H1 (cell line): ENCODE measurements around the gene SLC2A8. TPM values are rescaled to one million over a fixed set of nuclear protein-coding genes. Genes with fewer than 3 reads are reported as not detected.

Experiments
- CTBP2 ChIP-seq: IDR thresholded peaks from 2 replicates; pipeline ENCODE4 v1.7.0; 2011; ENCODE audit warnings: borderline replicate concordance, mild to moderate bottlenecking, moderate library complexity, mixed read lengths, low read length; ENCODE audit not compliant: insufficient read depth, insufficient read length
- POLR2A ChIP-seq, 2 experiments: IDR thresholded peaks; 1 replicate in 1 of 2; 2 replicates in 1 of 2; pipeline ENCODE4 v1.6.1; 2011; ENCODE audit warnings: low read depth in 2 of 2, low read length in 2 of 2, mild to moderate bottlenecking in 2 of 2; ENCODE audit errors: control extremely low read depth in 1 of 2
- TAF7 ChIP-seq: optimal IDR thresholded peaks from 2 replicates; pipeline ENCODE3; 2011; ENCODE audit warnings: low read depth, mild to moderate bottlenecking, inconsistent platforms, low read length, moderate library complexity, borderline replicate concordance
- polyA plus RNA-seq, 7 experiments: library from polyadenylated mRNA; depleted of rRNA in 3 of 7; stranded (reverse) in 5 of 7; unstranded in 2 of 7; fragments of >200 nt in 5 of 7; fragments of 200-250 nt in 2 of 7; gene quantifications; 1 replicate in 5 of 7; 2 replicates in 1 of 7; 4 replicates in 1 of 7; pipeline versions ENCODE4 v1.2.1 to v1.2.3, GENCODE V29; 2011 to 2013; ENCODE audit warnings: missing spikeins in 2 of 7, mixed read lengths in 2 of 7
- total RNA-seq: library from RNA; stranded (reverse); fragmentation: NEBNext Ultra II Directional; extraction: Animal tissue kit (Norgen Biotek cat#: 25700); gene quantifications from 2 replicates; pipeline ENCODE4 v1.2.1, GENCODE V29; 2021

The SLC2A8 gene
- total and polyA plus RNA-seq, 2 of the 8 experiments (the other 6 are each of a cell fraction or from before 2014, with no cell fraction given): 24.6 to 36.4 TPM

DNA sequence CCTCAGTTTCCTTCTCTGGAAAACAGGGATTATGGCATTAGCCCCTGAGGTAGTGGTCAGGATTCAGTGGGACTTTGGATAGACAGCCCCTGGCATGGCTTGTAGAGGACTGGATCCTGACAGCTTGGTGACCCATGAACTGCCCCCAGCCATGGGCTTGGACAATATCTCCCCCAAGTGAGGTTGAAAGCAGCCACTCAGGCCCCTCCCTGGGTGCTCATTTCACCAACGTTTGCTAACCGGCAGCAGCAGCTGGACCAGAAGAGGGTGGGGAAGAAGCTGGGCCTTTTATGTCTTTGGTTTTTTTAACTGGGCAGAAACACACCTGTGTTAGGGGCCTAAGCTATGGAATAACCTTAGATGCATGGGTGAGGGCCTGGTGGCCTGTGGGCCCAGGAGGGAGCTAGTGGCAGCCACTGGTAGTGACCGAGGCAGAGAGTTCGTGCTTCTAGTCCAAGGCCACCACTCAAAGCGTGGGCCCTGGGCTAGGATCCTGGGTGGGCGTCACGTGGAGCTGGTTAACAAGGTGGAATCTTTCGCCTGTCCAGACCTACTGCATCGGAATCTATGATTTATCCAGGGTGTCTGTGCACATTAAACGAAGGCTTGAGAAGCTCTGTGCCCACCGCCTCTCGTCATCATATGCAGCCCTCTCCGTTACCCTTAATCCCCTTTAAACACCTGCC, 1.9 kb downstream of the SLC2A8 start (continued):
- TF ChIP-seq CTBP2 (no peak), TAF7 (no peak), POLR2A (IDR thresholded peaks at IDR 0.05; ENCODE audit: control extremely low read depth in 1 of 2, low read depth in 2 of 2, low read length in 2 of 2) (no peak)
